LNCAP (cell line): ENCODE measurements around the gene NFS1.

Experiments
- TF ChIP-seq, protein P1 (sequence below): fragments of 450-650 bp; IDR thresholded peaks from 2 replicates; pipeline ENCODE4 v1.5.1; 2017; ENCODE audit warnings: mild to moderate bottlenecking

NFS1 gene

GRCh38 chr20:35644806-35645205 is 54.3 kb downstream of the NFS1 start:
- TF ChIP-seq, protein P1, sequence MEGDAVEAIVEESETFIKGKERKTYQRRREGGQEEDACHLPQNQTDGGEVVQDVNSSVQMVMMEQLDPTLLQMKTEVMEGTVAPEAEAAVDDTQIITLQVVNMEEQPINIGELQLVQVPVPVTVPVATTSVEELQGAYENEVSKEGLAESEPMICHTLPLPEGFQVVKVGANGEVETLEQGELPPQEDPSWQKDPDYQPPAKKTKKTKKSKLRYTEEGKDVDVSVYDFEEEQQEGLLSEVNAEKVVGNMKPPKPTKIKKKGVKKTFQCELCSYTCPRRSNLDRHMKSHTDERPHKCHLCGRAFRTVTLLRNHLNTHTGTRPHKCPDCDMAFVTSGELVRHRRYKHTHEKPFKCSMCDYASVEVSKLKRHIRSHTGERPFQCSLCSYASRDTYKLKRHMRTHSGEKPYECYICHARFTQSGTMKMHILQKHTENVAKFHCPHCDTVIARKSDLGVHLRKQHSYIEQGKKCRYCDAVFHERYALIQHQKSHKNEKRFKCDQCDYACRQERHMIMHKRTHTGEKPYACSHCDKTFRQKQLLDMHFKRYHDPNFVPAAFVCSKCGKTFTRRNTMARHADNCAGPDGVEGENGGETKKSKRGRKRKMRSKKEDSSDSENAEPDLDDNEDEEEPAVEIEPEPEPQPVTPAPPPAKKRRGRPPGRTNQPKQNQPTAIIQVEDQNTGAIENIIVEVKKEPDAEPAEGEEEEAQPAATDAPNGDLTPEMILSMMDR, result no peak

GRCh38 chr20:35643045-35643444 is 56.1 kb downstream of the NFS1 start:
- TF ChIP-seq, protein P1, result no peak

DNA sequence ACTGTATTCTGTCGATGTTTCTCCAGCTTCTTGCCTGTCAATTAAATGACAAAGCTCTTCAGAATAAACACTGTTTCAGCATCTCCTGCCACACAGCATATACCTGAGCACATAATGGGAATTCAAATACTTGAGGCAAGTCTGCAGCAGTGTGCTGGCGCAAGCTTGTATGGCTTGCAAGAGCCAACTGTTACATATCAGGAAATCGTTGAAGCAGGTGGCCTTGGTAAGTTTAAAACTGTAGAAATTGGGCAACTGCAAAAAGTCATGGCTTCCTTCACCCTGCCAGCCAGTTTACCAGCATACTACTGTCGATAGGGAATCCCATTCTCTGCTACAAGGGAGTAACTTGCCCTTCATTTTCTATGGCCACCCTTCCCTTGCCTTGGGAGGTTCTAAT is 57.4 kb downstream of the NFS1 start:
- TF ChIP-seq, protein P1, result no peak

DNA sequence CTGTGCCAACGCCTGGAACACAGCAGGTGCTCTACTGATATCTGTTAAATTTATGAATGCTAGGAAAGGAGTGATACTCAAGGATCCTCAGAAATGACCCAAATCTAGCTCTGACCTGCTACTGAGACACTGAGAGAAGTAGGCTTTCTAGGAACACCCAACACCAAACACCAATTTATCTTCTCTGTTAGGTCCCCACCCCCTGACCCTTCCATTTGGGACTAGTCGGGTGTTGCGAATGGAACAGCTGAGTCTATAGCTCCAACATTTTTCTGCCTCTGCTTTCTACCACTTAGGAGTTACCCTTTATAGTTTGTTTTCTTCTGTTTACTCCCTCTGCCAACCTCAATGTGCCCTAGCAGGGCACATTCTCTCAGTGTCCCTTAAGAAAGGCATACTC is 58.4 kb downstream of the NFS1 start:
- TF ChIP-seq, protein P1, result no peak

GRCh38 chr20:35638751-35639150 is 60.4 kb downstream of the NFS1 start:
- TF ChIP-seq, protein P1, result no peak

DNA sequence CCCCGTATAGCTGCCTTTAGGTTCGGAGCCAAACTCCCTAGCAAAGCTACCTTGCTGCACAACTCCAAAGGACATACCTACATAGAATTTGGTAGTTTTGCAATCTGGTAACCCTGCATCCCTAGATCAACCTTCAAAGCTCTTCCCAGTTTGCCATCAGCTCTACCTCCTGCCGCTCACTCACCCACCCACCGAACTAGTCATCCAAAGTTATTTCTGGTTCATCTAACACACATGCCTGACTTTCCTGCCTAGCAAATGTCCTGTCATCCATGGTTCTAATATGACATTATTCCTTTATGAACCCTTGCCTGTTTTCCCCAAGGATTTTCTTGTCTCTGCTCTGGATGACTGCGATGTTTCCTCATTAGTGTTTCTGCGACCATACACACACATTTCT is 61.9 kb downstream of the NFS1 start:
- TF ChIP-seq, protein P1, result no peak

DNA sequence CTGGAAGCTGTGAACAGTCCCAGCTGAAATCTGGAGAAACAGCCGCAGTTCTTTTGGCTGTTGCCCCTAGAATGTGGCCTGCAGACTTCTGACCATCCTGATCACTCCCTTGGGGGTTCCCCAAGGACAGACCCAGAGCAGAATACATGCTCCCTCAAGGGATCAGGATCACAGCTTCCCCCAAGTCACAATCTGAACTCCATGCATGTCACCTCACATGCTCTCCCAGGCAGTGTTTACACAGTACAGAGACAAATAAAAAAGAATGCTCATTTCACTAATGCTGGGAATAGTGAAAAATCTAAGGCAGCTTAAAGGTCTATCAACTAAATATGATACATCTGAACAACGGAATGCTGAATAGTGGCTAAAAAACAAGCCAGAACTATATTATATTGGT is 63.1 kb downstream of the NFS1 start:
- TF ChIP-seq, protein P1, result no peak

DNA sequence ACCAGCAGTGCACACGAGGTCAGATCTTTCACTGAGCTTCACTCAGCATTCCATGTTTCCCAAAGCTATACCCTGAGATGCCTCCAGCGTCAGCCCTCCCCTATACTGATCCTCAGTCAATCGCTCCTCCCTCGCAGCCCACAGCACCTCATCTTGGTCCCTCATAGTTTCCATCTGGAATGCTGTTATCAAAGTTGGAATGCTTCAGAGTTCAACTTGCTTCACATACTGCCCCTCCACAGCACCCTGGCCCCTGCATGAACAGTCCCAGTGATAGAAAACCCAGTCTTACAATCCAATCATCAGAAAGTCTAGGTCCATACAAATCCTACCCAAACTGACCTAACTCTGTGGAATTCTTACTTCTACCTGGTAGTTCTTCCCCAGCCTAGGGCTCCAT is 63.5 kb downstream of the NFS1 start:
- TF ChIP-seq, protein P1, result no peak
